HCT116 (cell line): Measurements from ENCODE around the gene TNS3.

ENCODE experiments used
- CEBPB ChIP-seq: IDR thresholded peaks from 2 replicates; pipeline ENCODE4 v1.6.1; 2012; ENCODE audit warnings: low read depth
- CTCF ChIP-seq, 3 experiments: fragments of 200-600 bp in 1 of 3; sonication (generic) in 1 of 3; IDR thresholded peaks in 2 of 3; conservative IDR thresholded peaks in 1 of 3; 2 replicates each; pipeline ENCODE4 v1.5.1; 2012 to 2017; ENCODE audit warnings: low read depth in 2 of 3, low read length in 2 of 3, antibody characterized with exemption in 1 of 3, borderline replicate concordance in 1 of 3, control low read depth in 1 of 3, mild to moderate bottlenecking in 1 of 3, mixed read lengths in 1 of 3, mixed run types in 1 of 3, moderate library complexity in 1 of 3; ENCODE audit not compliant: insufficient read depth in 1 of 3
- EGR1 ChIP-seq: IDR thresholded peaks from 2 replicates; pipeline ENCODE4 v1.6.1; 2012; ENCODE audit warnings: low read depth
- EZH2 ChIP-seq: fragments of 200-600 bp; sonication (generic); IDR thresholded peaks from 2 replicates; pipeline ENCODE4 v1.6.1; 2017; ENCODE audit warnings: antibody characterized with exemption, mixed run types
- EZH2phosphoT487 ChIP-seq: fragments of 200-600 bp; IDR thresholded peaks from 2 replicates; pipeline ENCODE4 v1.6.1; 2018; ENCODE audit warnings: antibody characterized with exemption, borderline replicate concordance
- JUND ChIP-seq: IDR thresholded peaks from 2 replicates; pipeline ENCODE4 v1.6.1; 2012
- POLR2A ChIP-seq: IDR thresholded peaks from 2 replicates; pipeline ENCODE4 v1.7.0; 2011; ENCODE audit warnings: borderline replicate concordance; ENCODE audit not compliant: insufficient read depth, insufficient read length; ENCODE audit errors: extremely low read depth
- POLR2AphosphoS5 ChIP-seq: IDR thresholded peaks from 2 replicates; pipeline ENCODE4 v1.6.1; 2011; ENCODE audit warnings: mild to moderate bottlenecking, low read depth, low read length, moderate library complexity
- RAD21 ChIP-seq: IDR thresholded peaks from 2 replicates; pipeline ENCODE4 v1.6.1; 2012; ENCODE audit warnings: low read depth, mild to moderate bottlenecking
- REST ChIP-seq: IDR thresholded peaks from 2 replicates; pipeline ENCODE4 v1.6.1; 2012; ENCODE audit warnings: low read depth
- SP1 ChIP-seq: IDR thresholded peaks from 2 replicates; pipeline ENCODE4 v1.6.1; 2012; ENCODE audit warnings: low read depth
- TCF7L2 ChIP-seq: IDR thresholded peaks from 2 replicates; pipeline ENCODE4 v1.7.0; 2011; ENCODE audit warnings: borderline replicate concordance, inconsistent platforms; ENCODE audit not compliant: insufficient read depth, insufficient read length; ENCODE audit errors: extremely low read depth
- TF ChIP-seq, protein P1 (sequence below): IDR thresholded peaks from 2 replicates; pipeline ENCODE4 v1.6.1; 2012
- TF ChIP-seq, protein P2 (sequence below): IDR thresholded peaks from 2 replicates; pipeline ENCODE4 v1.6.1; 2012

GRCh38 chr7:47384755-47385535 is 197.0 kb downstream of the TNS3 start:
- TF ChIP-seq RAD21 = no peak
- no peak for TF ChIP-seq EZH2
- no peak for TF ChIP-seq CTCF (IDR thresholded peaks at IDR 0.05 in 2 of 3, conservative IDR thresholded peaks at IDR 0.05 in 1 of 3; ENCODE audit: borderline replicate concordance in 1 of 3, insufficient read depth in 1 of 3, low read depth in 2 of 3, low read length in 2 of 3)
- no peak for TF ChIP-seq POLR2AphosphoS5
- TF ChIP-seq, protein P1, sequence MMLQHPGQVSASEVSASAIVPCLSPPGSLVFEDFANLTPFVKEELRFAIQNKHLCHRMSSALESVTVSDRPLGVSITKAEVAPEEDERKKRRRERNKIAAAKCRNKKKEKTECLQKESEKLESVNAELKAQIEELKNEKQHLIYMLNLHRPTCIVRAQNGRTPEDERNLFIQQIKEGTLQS = no peak
- no peak for TF ChIP-seq EZH2phosphoT487
- TF ChIP-seq REST = no peak
- no peak for TF ChIP-seq POLR2A
- no peak for TF ChIP-seq JUND
- no peak for TF ChIP-seq TCF7L2
- TF ChIP-seq EGR1 = no peak
- no peak for TF ChIP-seq SP1
- TF ChIP-seq, protein P2, sequence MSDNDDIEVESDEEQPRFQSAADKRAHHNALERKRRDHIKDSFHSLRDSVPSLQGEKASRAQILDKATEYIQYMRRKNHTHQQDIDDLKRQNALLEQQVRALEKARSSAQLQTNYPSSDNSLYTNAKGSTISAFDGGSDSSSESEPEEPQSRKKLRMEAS = no peak
- no peak for TF ChIP-seq CEBPB
